Measurements from ENCODE around the gene PSPH.
"Not testable (repeated sequence)": the region's sequence is repeated elsewhere in the genome, so short reads cannot be mapped to it uniquely, and the experiment has no call there.

The PSPH gene

DNA sequence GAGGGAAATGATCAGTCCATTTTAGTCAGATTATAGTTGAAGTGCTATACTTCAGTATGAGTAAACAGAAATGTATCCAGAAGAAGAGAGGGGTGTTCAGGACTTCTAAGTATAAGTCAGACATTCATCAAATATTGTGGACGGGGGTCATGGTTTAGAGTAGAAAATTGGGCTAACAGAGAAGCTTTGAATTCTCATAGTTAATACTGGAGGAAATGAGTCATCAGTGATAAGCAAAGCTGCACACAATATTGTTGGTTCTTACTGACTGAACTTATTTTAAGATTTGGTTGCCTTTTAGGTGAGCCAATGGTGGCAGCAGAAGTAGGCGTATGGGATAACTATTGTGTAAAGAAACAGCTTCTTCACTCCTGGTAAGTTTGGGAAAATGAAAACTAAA is 11.1 kb upstream of the PSPH start:
- peak; percentile 89 for DNase-seq (ENCODE audit: low read depth)

GRCh38 chr7:56053993-56054392 is 2.7 kb upstream of the PSPH start:
- DNase-seq (ENCODE audit: low read depth): no peak

DNA sequence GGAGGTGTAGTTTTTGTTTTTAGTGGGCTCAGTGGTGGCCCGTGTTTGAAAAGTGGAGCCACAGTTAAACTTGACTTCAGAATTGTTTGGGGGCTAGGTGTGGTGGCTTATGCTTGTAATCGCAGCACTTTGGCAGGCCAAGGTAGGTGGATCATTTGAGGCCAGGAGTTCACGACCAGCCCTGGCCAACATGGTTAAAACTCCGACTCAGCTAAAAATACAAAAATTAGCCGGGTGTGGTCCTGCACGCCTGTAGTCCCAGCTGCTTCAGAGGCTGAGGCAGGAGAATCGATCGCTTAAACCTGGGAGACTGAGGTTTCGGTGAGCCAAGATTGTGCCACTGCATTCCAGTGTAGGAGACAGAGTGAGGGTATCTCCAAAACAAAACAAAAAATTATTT is 2.1 kb upstream of the PSPH start:
- no peak for DNase-seq (ENCODE audit: low read depth)

- no peak for DNase-seq (ENCODE audit: low read depth)
Measured at GRCh38 chr7:56051053-56051338, 248 bp downstream of the PSPH start.

GRCh38 chr7:56048763-56049162 is 2.5 kb downstream of the PSPH start:
- not testable (repeated sequence) for DNase-seq (ENCODE audit: low read depth)

GRCh38 chr7:56048245-56048644 is 3.0 kb downstream of the PSPH start:
- no peak for DNase-seq (ENCODE audit: low read depth)

DNA sequence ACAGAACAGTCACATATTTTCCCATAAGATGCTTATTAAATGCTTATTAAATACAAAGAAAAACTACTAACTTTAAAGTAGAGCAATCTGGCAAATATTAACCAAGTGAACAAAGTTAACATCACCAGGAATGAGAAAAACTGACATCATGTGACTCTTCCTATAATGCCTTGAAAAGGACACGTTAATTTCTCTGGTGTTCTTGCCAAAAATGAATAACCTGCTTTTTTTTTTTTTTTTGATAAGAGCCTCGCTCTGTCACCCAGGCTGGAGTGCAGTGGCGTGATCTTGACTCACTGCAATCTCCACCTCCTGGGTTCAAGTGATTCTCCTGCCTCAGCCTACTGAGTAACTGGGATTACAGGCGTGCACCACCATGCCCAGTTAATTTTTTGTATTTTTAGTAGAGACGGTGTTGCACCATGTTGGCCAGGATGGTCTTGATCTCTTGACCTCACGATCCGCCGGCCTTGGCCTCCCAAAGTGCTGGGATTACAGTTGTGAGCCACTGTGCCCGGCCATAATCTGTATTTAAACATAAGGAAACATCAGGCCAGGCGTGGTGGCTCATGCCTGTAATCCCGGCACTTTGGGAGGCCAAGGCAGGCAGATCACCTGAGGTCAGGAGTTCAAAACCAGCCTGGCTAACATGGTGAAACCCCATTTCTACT is 3.7 kb downstream of the PSPH start:
- DNase-seq (ENCODE audit: low read depth): peak; percentile 17

DNA sequence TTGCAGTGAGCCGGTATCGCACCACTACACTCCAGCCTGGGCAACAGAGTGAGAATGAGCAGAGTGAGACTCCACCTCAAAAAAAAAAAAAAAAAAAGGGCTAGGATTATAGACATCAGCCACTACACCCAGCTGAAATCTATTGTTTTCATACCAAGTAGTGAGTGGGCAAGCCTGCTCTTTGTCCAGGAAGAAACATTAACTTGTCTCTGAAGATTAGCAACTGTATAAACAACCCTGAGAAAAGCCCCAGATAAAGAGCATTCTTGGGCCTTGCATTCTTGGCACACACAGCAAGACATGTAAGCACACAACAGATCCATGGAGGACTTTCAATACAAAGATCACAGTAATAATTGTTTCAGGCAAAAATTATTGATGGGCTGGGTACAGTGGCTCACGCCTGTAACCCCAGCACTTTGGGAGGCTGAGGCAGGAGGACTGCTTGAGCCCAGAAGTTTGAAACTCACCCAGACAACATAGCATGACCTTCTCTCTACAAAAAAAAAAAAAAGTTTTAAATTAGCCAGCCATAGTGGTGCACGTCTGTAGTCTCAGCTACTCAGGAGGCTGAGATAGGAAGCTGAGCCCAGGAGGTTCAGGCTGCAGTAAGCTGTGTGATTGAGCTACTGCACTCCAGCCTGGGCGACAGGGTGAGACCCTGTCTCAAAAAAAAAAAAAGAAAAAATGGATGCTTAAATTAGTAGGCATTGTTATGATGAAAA is 4.4 kb downstream of the PSPH start:
- DNase-seq (ENCODE audit: low read depth): peak; percentile 96

GRCh38 chr7:56045758-56046157 is 5.5 kb downstream of the PSPH start:
- not testable (repeated sequence) for DNase-seq (ENCODE audit: low read depth)

DNA sequence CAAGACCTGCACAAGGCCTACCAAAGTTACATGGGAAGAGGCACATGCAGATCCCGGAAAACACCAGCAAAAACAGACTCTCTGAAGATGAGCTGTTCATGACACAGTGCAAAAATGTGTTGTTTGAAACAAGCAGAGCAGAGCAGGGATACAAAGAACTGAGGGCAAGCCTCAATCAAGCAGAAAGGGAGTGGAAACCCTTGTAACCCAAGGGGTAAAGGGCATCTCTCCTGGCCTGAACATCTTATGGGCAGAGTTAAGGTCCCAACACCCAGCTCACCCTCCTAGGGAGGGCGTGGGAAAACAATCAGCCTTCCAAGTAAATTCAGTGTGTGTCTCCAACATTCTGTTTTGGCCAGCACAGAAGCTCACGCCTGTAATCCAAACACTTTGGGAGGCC is 10.5 kb downstream of the PSPH start:
- DNase-seq (ENCODE audit: low read depth): no peak

DNA sequence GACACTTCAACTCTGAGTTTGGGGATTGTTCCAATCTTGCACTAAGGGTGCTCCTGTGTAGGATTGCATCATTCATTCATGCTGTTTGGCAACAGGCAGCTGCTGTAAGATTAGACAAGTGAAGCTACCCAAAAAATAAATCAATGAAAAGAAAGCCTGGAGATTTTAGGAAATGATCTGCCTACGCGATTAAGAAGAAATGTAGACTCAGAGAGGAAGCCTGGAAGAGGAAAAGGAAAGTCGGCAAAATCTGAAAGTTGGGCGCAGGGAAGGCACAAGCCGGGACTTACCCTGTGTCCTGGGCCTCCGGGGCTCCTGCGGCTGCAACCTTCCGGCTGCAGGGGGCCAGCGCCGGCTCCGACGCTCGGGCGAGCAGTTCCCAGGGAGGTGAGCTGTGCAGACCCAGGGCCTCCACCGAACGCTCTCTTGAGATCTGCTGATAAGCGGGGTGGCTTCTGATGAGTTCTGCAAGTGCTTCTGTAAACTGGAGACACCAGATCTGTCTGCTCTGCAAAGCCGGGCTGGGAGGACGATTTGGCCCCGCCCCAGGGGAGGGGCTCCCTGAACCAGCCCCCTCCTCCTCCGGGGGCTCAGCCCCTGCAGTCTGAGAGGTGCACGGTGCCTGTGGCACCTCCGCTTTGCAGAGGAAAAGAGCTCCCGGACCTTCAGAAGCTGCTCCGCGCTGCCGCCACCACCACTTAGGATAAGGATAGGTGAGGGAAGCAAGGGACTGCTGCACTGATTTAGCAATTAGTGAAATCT is 17.4 kb downstream of the PSPH start:
- DNase-seq (ENCODE audit: low read depth): peak; percentile 81

DNA sequence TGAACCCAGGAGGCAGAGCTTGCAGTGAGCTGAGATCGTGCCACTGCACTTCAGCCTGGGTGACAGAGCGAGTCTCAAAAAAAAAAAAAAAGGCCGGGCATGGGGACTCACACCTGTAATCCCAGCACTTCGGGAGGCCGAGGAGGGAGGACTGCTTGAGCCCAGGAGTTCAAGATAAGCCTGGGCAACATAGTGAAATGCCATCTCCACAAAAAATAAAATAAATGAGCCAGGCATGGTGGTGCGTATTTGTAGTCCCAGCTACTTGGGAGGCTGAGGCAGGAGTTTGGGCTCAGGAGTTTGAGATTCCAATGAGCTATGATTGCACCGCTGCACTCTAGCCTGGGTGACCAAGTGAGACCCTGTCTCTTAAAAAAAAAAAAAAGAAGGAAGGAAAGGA is 18.7 kb downstream of the PSPH start:
- not testable (repeated sequence) for DNase-seq (ENCODE audit: low read depth)

DNA sequence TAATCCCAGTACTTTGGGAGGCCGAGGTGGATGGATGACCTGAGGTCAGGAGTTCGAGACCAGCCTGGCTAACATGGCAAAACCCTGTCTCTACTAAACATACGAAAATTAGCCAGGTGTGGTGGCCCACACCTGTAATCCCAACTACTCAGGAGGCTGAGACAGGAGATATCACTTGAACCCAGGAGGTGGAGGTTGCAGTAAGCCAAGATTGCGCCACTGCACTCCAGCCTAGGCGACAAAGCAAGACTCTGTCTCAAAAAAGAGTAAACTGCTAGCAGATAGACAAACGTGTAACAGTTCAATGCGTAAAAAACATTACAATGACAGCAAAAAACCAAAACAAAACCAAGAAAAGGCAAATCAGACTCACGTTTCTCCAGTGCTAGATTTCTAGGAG is 19.7 kb downstream of the PSPH start:
- not testable (repeated sequence) for DNase-seq (ENCODE audit: low read depth)

- no peak for DNase-seq (ENCODE audit: low read depth)
Measured at GRCh38 chr7:56030340-56030739, 20.9 kb downstream of the PSPH start.

GRCh38 chr7:56028942-56029630 is 22.2 kb downstream of the PSPH start:
- DNase-seq (ENCODE audit: low read depth): peak; percentile 48

DNA sequence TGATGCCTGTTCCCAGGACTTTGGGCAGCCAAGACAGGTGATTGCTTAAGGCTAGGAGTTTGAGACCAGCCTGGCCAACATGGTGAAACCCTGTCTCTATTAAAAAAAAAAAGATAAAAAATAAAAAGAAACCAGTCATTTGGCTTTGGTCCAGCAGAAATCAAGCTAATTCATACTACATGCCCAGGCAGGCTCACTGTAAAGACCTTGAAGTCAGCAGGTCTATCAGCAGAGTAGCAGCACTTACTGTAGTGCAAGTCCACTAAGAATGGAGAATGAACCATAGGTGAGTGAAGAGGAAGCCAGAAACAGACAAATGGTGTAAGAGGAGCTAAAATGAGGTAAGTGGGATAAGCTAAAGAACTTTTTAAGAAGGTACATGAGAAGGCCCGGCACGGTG is 24.7 kb downstream of the PSPH start:
- no peak for DNase-seq (ENCODE audit: low read depth)

- no peak for DNase-seq (ENCODE audit: low read depth)
Measured at GRCh38 chr7:56023500-56023899, 27.7 kb downstream of the PSPH start.

- DNase-seq (ENCODE audit: low read depth): no peak
Measured at GRCh38 chr7:56019501-56019900, 31.7 kb downstream of the PSPH start.

- DNase-seq (ENCODE audit: low read depth): not testable (repeated sequence)
Measured at GRCh38 chr7:56017015-56017414, 34.2 kb downstream of the PSPH start.

- no peak for DNase-seq (ENCODE audit: low read depth)
Measured at GRCh38 chr7:56009695-56010094, 41.5 kb downstream of the PSPH start.

DNA sequence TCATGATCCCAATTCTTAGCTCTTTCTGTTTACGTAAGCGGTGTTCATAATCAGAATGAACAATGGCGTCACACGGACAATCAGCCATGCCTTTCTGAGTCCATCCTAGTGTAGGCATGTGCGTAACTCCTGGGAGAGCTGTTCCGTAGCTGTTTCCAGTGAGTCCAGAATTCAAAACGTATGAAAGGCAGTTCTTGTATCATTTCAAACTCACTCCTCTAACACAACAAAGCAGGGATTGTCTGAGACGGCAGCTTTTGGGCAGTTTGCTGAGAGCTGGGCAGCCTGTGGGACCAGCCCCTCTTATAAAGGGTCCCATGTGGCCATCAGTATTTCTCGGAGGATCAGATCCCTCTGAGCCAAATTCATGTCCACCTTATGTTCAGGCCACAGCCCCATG is 43.4 kb downstream of the PSPH start:
- no peak for DNase-seq (ENCODE audit: low read depth)

- DNase-seq (ENCODE audit: low read depth): peak; percentile 33
Measured at GRCh38 chr7:56007167-56007652, 44.0 kb downstream of the PSPH start.

DNA sequence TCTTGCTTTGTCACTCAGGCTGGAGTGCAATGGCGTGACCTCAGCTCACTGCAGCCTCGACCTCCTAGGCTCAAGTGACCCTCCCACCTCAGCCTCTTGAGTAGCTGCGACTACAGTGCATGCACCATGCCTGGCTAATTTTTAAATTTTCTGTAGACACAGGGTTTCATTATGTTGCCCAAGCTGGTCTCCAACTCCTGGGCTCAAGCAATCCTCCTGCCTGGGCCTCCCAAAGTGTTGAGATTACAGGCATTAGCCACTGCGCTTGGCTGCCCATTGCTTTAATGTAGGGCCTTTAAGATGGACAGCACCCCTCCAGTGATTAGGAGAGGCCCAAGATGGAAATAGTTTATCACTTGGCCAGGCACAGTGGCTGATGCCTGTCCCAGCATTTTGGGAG is 47.5 kb downstream of the PSPH start:
- no peak for DNase-seq (ENCODE audit: low read depth)

Measured in iris pigment epithelial cell (primary cell).